GM04504 (cell line): ENCODE results near the gene SPATA4.

ENCODE experiments used
- DNase-seq: peaks from one replicate; pipeline ENCODE4 v3.0.0-alpha.2; 2012; ENCODE audit warnings: low read depth

Gene SPATA4

DNA sequence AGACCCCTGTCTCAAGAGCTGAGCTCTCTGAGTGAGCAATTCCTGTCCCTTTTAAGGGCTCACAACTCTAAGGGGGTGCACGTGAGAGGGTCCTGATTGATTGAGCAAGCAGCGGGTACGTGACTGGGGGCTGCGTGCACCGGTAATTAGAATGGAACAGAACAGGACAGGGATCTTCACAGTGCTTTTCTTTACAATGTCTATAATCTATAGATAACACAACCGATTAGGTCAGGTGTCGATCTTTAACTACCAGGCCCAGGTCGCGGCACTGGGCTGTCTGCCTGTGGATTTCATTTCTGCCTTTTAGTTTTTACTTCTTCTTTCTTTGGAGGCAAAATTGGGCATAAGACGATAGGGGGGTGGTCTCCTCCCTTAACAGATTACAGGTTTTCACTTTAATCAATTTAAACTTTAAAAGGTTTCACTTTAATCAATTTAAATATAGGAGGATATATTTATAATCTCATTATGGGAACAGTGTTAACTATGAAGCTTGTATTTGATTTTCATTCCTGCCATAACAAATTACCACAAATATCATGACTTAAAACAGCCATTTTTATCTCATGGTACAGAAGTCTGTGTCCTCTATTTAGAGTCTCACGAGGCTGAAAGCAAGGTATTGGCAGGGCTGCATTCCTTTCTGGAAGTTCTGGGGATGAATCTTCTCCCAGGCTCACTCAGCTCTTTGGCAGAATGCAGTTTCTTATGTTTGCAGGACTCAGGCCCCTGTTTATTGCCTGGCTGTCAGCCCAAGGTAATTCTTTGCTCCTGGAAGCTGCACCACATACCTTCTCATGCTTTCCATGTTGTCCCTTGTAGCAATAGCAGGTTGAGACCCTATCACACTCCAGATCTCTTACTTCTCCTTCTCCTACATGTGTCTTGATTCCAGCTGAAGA is 5.2 kb downstream of the SPATA4 start:
- DNase-seq, result no peak

DNA sequence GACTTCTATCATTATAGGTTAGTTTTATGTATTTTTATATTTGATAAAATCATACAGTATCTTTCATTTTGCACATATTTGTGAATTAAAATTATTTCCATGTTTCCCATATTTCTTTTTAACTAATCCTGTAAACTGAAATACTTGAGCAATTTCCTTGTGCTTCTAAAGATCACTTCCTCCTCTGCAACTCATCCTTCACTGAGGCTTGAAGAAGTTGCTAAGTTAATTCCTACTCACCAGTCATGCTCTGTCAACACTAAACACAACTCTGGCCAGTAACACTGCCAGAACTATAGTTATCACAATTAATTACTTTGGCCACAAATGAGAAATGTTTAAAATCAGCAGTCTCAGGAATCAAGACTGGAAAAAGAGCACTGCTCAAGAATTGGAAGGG is 6.7 kb downstream of the SPATA4 start:
- no peak for DNase-seq

DNA sequence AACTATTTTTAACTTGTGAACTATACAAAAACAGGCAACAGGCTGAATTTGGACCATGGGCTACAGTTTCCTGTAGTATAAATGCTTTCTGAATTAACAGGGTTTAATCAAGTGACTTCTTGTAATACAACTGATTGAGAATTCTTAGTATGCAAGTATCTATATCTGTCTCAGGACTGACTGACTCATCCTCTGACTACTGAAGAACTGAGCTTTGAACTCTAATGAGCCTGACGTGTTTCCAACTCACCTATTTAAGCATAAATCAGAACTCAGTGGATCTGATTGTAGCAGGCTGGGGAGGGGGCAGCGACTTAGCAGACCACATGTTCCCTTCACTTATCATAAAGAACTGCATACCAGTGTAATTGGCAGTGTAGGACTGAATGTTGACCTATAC is 7.8 kb downstream of the SPATA4 start:
- DNase-seq, result no peak

DNA sequence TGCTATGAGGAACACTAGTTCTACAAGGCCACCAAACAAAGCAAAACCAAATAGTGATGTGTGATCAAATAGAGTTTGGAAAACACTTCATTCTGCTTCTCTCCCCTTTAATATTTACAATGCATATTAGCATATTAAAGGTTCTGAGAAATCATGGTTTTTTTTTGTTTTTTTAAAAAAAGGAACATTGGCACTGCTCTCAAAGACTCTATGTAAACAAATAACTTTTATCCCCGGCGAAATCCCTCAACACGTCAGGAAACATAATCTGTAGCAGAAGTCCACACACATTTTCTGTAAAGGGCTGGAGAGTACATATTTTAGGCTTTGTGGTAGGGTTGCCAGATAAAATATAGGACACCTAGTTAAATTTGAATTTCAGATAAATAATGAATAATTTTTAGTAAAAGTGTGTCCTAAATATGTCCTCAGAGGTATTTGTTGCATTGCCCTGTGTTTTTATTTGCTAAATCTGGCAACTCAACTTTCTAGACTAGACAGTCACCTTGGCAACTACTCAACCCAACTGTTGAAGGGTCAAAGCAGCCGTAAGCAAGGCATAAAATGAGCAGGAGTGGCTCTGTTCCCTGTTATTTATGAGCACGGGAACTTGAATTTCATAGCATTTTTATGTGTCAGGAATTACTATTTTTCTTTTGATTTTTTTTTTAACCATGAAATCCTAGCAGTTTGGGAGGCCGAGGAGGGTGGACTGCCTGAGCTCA is 8.6 kb downstream of the SPATA4 start:
- no peak for DNase-seq

DNA sequence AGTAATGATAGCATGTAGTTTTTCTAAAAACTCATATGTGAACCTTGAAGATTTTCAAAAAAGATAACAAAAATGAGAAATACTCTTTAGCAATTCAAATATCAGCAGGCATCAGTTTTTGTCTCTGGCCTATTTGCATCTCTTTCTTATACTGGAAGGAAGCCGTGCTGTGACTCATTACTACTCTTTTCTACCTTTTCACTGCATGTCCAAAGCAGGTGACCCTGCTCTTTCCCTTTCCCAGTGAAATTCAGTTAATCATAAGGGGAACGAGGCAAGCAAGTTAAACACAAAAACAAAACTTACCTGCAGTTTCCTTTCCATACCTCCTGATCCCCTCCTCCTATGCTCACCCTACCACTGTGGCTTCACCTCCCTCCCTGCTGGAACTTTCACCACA is 9.3 kb downstream of the SPATA4 start:
- DNase-seq, result no peak

DNA sequence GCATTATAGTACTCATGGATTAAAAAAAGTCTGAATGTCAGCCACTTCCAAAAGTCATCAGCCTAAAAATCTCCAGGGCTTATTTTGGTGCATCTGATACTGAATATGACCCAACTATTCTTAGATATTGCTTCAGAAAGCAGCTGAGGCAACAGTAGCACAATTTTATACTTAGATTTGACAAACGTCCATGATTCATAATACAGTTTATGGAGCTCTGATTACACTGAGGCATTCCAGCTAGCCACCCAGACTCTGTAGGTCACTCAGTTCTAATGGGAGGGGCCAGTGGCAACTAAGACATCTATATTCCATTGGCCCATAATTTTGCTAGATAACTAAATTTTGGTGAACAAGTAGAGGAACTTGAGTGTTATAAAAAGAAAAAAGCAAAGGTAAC is 10.3 kb downstream of the SPATA4 start:
- DNase-seq, result peak; percentile 60

DNA sequence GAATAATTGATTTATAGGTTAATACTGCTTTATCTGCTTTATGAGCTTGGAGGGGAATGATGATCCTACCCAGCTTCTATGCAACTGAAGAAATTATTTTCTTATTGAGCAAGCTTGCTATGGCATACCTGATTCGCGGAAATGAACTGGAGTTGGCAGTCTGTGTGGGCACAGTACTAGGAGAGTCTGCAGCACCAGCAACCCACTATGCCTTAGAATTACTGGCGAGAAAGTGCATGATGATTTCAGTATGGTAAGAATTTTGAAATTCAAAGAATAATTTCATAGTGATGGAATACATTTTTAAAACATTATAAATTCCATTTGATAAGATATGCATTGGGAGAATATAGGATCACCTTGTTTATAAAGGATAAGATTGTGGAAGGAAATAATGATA is 32.3 kb downstream of the SPATA4 start:
- DNase-seq, result no peak

DNA sequence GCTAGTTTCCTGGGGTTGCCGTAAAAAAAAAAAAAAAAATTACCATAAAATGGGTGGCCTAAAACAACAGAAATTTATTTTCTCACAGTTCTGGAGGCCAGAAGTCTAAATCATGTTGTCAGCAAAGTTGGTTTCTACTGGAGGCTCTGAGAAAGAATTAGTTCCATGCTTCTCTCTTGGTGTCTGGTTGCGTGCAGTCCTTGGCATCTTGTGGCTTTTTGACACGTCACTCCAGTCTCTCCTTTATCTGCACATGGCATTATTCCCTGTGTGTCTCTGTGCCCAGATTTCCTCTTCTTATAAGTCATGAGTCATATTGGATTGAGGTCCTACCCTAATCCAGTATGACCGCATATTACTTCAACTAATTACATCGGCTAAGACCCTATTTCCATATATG is 38.7 kb downstream of the SPATA4 start:
- DNase-seq, result peak; percentile 79

DNA sequence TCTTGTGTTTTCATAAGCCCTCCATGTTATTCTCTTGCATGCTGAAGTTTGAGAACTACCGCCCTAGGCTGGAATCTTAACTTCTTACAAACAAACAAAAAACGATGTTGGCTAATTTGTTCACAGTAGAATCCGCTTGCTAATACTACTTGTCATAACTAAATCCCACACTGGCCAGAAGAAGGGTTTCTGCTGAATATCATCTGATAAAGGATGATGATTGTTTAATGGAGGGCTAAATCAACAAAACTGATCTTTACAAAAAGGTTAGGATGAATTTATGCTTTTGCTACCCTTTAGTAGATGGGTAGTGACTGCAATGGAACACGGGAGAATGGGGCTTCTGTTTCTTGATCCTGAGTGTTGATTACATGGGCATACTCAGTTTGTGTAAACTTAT is 42.3 kb downstream of the SPATA4 start:
- no peak for DNase-seq

DNA sequence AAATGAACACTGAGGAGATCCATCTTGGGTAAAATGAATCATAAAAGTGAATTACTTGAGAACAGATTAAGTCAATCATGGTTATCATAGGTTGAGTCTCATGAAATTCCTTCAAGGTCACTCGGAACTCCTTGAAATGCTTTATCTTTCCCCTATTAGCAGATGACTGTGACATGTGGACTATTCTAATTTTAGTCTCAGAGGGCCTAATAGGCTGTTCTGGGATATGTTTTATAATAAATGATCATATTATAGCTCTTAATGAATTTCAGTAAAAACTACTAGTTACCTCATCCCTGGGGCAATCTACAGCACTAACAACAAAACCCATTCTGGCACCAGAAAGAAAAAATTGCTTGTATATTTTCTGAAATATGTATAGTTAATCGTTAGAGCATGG is 44.7 kb downstream of the SPATA4 start:
- no peak for DNase-seq

DNA sequence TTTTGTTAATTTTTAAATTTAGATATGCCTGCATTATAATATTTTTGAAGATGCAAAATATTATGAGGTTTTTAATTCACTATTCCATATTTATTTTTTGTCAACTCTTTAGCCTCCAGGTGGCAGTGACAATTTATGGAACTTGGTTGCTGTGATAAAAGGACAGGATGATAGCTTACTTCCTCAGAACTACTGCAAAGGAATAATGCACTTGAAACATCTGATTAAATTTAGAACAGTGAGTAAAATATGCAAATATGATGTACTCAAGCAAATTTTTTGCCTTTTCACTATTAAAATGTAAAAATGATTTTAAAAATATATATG is 45.1 kb downstream of the SPATA4 start:
- peak; percentile 12 for DNase-seq

DNA sequence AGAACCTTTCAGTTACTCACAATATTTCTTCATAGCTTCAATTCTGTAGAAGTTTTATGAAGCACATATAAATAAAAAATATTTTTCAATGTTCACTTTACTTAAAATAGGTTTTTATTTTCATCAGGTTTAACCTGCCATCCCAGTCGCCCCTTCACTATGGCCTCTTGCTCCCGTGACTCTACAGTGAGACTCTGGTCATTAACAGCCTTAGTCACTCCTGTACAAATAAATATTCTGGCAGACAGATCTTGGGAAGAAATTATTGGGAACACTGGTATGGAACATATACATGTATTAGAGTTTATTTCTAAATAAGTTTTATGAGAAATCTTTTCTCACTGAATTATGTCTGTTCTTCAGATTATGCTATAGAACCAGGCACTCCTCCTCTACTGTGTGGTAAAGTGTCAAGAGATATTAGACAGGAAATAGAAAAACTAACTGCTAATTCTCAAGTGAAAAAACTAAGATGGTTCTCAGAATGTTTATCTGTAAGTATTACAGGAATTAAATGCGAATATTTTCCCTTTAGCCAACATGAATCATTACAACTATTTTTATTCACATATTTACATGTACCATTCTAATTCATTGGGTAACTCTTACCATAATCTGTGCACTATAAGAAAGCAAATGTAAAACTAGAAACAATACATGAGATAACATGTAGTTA is 45.6 kb downstream of the SPATA4 start:
- DNase-seq, result no peak

DNA sequence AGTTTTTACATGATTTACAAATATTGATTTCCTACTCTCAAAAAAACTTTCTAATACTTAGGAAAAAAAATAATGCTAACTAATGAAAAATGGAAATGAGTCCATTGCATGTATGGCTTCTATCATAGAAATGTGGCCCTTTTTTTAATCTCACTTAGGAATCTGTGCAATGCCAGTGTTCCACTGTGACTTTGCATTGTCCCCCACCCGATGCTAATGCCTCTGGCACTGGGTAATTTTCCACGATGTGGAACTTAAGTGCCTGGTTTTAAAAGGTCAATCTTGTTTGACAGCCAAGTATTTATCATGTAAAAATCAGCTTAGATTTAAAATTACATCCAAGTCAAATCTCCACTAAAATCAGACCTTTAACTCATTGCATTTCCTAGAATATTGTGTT is 53.1 kb downstream of the SPATA4 start:
- no peak for DNase-seq

DNA sequence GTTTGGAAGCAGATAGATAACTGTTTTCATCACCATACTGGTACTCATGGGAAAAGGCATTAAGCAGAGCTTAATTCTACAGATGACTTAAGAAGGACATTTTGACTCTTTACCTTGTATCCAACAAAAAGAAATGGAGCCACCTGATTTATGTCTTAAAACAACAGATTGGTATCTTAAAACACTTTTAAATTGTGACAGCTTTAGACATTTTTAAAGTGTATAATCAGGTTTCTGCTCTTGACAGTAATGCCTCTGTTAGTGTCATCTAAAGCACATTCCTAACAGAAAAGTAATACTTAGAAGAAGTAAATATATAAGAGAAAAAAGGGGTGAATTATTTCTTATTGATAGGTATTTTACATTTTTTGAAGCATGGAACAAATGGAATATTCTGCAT is 55.9 kb downstream of the SPATA4 start:
- DNase-seq, result no peak

DNA sequence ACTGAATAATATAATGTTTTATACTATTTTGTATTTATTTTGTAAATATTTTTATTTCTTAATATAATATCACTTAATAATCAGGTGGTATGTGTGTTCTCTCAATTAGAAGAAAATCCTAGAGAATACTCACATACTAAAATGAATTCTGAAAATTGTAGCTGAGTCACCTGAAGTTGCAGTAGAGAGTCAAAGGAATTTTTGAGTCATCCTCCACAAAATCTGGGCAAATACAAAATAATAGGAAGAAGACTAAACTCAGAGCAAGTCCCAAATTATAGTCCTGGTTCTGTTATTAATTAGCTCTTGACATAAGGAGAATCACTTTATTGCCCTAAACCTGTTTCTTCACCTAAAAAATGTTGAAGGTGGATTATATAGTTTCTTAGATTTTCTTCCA is 57.8 kb downstream of the SPATA4 start:
- DNase-seq, result no peak

DNA sequence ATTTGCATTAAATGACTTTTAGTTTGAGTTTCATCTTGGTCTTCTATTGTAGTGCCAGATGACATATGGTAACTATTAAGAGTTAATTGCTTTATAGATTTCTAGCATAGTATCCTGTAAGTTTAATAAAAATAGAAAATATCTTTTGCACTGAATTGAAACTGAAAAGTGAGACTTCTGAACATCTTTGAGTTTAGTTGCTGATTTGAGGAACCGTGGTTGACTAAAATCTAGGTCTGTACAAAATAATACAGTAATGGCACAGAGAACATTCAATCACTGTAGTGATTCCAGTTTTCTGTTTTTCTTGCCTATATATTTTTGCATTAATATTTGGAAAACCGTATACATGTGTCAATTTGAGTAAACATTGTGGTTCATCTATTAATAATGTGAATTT is 60.7 kb downstream of the SPATA4 start:
- no peak for DNase-seq
